Measurements from ENCODE around the gene CARNS1.
A peak's percentile ranks its signal among the peaks of the same experiment; 100 is the strongest.
"Not testable (repeated sequence)": the region's sequence is repeated elsewhere in the genome, so short reads cannot be mapped to it uniquely, and the experiment has no call there.

CARNS1 gene

GRCh38 chr11:67420147-67420645 is 4.7 kb downstream of the CARNS1 start:
- H3K4me3 ChIP-seq (ENCODE audit: low read depth, low read length), result peak overlapping the region; percentile 51
- TF ChIP-seq, protein P1, sequence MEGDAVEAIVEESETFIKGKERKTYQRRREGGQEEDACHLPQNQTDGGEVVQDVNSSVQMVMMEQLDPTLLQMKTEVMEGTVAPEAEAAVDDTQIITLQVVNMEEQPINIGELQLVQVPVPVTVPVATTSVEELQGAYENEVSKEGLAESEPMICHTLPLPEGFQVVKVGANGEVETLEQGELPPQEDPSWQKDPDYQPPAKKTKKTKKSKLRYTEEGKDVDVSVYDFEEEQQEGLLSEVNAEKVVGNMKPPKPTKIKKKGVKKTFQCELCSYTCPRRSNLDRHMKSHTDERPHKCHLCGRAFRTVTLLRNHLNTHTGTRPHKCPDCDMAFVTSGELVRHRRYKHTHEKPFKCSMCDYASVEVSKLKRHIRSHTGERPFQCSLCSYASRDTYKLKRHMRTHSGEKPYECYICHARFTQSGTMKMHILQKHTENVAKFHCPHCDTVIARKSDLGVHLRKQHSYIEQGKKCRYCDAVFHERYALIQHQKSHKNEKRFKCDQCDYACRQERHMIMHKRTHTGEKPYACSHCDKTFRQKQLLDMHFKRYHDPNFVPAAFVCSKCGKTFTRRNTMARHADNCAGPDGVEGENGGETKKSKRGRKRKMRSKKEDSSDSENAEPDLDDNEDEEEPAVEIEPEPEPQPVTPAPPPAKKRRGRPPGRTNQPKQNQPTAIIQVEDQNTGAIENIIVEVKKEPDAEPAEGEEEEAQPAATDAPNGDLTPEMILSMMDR (IDR thresholded peaks at IDR 0.05; ENCODE audit: control insufficient read depth, extremely low read depth, insufficient read depth), result no peak
- no peak for DNase-seq (ENCODE audit: low read depth)

GRCh38 chr11:67420646-67421429 is 5.4 kb downstream of the CARNS1 start:
- DNase-seq (ENCODE audit: low read depth), result peak; percentile 50
- H3K4me3 ChIP-seq (ENCODE audit: low read depth, low read length), result peak overlapping the region; percentile 51
- TF ChIP-seq, protein P1 (IDR thresholded peaks at IDR 0.05; ENCODE audit: control insufficient read depth, extremely low read depth, insufficient read depth), result no peak

- no peak for DNase-seq (ENCODE audit: low read depth)
- peak overlapping the region; percentile 35 for H3K4me3 ChIP-seq (ENCODE audit: low read depth, low read length)
- TF ChIP-seq, protein P1 (IDR thresholded peaks at IDR 0.05; ENCODE audit: control insufficient read depth, extremely low read depth, insufficient read depth), result peak; percentile 19; the same call in 1 of the 2 replicates
Measured at GRCh38 chr11:67421430-67422031, 6.1 kb downstream of the CARNS1 start.

DNA sequence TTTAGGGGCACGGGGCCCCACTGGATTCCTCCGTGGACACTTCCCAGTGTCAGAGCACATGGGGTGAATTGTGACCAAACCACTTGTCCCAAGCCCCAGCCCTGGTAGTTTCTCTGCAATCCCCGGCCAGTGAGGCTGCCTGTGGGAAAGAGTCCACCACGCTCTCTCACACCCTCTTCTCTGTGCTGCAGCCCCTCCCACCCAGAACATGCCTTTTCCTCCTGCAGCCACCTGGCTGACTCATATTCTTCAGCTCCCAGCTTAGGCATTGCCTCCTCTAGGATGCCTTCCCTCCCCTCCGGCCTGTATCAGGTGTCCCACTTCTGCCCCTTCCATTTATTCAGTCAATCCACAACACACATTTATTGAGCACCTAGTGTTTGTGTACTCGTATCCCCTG is 7.4 kb downstream of the CARNS1 start:
- TF ChIP-seq, protein P1 (IDR thresholded peaks at IDR 0.05; ENCODE audit: control insufficient read depth, extremely low read depth, insufficient read depth), result no peak
- no peak overlapping the region for H3K4me3 ChIP-seq (ENCODE audit: low read depth, low read length)
- no peak for DNase-seq (ENCODE audit: low read depth)

DNA sequence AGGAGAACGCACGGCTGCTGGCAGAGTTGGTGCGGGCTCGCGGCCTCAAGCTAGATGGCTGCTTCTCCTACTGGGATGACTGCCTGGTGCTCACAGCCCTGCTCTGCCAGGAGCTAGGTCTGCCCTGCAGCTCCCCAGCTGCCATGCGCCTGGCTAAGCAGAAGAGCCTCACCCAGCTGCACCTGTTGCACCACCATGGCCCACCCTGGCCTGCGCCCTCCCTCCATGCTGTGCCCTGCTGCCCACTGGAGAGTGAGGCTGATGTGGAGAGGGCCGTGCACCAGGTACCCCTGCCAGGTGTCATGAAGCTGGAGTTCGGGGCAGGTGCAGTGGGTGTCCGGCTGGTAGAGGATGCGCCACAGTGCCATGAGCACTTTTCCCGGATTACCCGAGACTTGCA is 8.0 kb downstream of the CARNS1 start:
- TF ChIP-seq, protein P1 (IDR thresholded peaks at IDR 0.05; ENCODE audit: control insufficient read depth, extremely low read depth, insufficient read depth), result no peak
- no peak for DNase-seq (ENCODE audit: low read depth)
- H3K4me3 ChIP-seq (ENCODE audit: low read depth, low read length), result no peak overlapping the region

DNA sequence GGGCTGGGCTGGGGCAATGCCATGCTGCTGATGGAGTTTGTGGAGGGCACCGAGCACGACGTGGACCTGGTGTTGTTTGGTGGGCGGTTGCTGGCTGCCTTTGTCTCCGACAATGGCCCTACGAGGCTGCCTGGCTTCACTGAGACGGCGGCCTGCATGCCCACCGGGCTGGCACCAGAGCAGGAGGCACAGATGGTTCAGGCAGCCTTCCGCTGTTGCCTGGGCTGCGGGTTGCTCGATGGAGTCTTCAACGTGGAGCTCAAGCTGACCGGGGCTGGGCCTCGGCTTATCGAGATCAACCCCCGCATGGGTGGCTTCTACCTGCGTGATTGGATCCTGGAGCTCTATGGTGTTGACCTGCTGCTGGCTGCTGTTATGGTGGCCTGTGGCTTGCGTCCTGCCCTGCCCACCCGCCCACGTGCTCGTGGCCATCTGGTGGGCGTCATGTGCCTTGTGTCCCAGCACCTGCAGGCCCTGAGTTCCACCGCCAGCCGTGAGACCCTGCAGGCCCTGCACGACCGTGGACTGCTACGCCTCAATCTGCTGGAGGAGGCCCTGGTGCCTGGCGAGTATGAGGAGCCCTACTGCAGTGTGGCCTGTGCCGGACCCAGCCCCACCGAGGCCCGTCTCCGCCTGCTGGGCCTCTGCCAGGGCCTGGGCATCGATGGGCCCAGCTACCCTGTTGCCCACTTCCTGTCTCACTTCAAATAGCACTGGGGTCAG is 8.6 kb downstream of the CARNS1 start:
- TF ChIP-seq, protein P1 (IDR thresholded peaks at IDR 0.05; ENCODE audit: control insufficient read depth, extremely low read depth, insufficient read depth), result no peak
- no peak overlapping the region for H3K4me3 ChIP-seq (ENCODE audit: low read depth, low read length)
- no peak for DNase-seq (ENCODE audit: low read depth)

DNA sequence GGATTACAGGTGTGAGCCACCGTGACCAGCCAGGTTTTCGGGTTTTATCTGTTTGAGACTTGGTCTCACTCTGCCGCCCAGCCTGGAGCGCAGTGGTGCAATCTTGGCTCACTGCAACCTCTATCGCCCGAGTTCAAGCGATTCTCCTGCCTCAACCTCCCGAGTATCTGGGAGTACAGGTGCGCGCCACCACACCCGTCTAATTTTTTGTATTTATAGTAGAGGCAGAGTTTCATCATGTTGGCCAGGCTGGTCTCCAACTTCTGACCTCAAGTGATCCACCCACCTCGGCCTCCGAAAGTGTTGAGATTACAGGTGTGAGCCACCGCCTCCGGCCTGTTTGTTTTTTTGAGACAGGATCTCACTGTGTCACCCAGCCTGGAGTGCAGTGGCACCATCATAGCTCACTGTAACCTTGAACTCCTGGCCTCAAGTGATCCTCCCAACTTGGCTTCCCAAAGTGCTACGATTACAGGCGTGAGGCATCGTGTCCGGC is 11.9 kb downstream of the CARNS1 start:
- not testable (repeated sequence) for DNase-seq (ENCODE audit: low read depth)
- H3K4me3 ChIP-seq (ENCODE audit: low read depth, low read length), result peak overlapping the region; percentile 74

Data from LNCaP clone FGC (cell line).